SK-N-SH (cell line): Measurements from ENCODE around the gene PPP6R2. TPM values are rescaled to one million over a fixed set of nuclear protein-coding genes. Genes with fewer than 3 reads are reported as not detected.

ENCODE experiments used
- CTCF ChIA-PET: fragments of 300-600, 350-600 bp; formaldehyde crosslinking; extraction: SDS; loops from one replicate; lab custom pipeline; 2021; lab: Yijun Ruan, JAX
- POLR2A ChIA-PET: fragments of 350-600 bp; sonication (Branson Sonifier 250); formaldehyde crosslinking; extraction: SDS; loops from one replicate; lab custom pipeline; 2020; ENCODE audit warnings: antibody characterized with exemption, inconsistent platforms; lab: Yijun Ruan, JAX
- DNase-seq: peaks from one replicate; pipeline ENCODE4 v3.0.0; 2012
- H2AFZ ChIP-seq: fragments of 200-600 bp; sonication (generic); 2 replicates; pipeline ENCODE4 v1.8.1; 2016; ENCODE audit warnings: antibody characterized with exemption, mild to moderate bottlenecking, low read depth
- H3F3A ChIP-seq: fragments of 200-600 bp; sonication (generic); replicated peaks from 2 replicates; pipeline ENCODE3; 2016; ENCODE audit warnings: antibody characterized with exemption, mild to moderate bottlenecking; ENCODE audit not compliant: insufficient read depth
- H3K27ac ChIP-seq, 2 experiments: fragments of 200-500 bp in 1 of 2; fragments of 200-600 bp in 1 of 2; sonication (Bioruptor generic) in 1 of 2; sonication (generic), shearing (Covaris generic) in 1 of 2; 2 replicates each; pipeline versions ENCODE4 v1.5.1 to v1.6.1; 2014 to 2016; ENCODE audit warnings: low read depth in 2 of 2, inconsistent platforms in 1 of 2, low read length in 1 of 2, mild to moderate bottlenecking in 1 of 2, mixed read lengths in 1 of 2
- H3K27me3 ChIP-seq: fragments of 200-600 bp; sonication (generic), shearing (Covaris generic); 2 replicates; pipeline ENCODE4 v1.6.1; 2016; ENCODE audit warnings: mixed run types; ENCODE audit not compliant: insufficient read depth
- H3K36me3 ChIP-seq, 2 experiments: fragments of 200-500 bp in 1 of 2; fragments of 200-600 bp in 1 of 2; sonication (Bioruptor generic) in 1 of 2; sonication (generic) in 1 of 2; replicated peaks in 1 of 2; 2 replicates each; pipeline versions ENCODE3 to v1.5.1; 2014 to 2016; ENCODE audit warnings: low read length in 1 of 2, mild to moderate bottlenecking in 1 of 2; ENCODE audit not compliant: insufficient read depth in 2 of 2, control insufficient read depth in 1 of 2
- H3K4me1 ChIP-seq, 2 experiments: fragments of 200-500 bp in 1 of 2; fragments of 200-600 bp in 1 of 2; sonication (Bioruptor generic) in 1 of 2; sonication (generic), shearing (Covaris generic) in 1 of 2; 2 replicates each; pipeline versions ENCODE4 v1.5.1 to v1.6.1; 2014 to 2016; ENCODE audit warnings: low read depth in 1 of 2, low read length in 1 of 2, mixed run types in 1 of 2; ENCODE audit not compliant: insufficient read depth in 2 of 2, control insufficient read depth in 1 of 2
- H3K4me2 ChIP-seq: fragments of 200-600 bp; sonication (generic), shearing (Covaris generic); 2 replicates; pipeline ENCODE4 v1.6.1; 2017; ENCODE audit warnings: mixed run types
- H3K4me3 ChIP-seq, 2 experiments: fragments of 200-500 bp in 1 of 2; fragments of 200-600 bp in 1 of 2; sonication (Bioruptor generic) in 1 of 2; sonication (generic), shearing (Covaris generic) in 1 of 2; 2 replicates each; pipeline versions ENCODE4 v1.5.1 to v1.8.1; 2014 to 2016; ENCODE audit warnings: low read depth in 2 of 2, inconsistent platforms in 1 of 2, low read length in 1 of 2, mild to moderate bottlenecking in 1 of 2, mixed read lengths in 1 of 2, moderate library complexity in 1 of 2
- H3K79me2 ChIP-seq: fragments of 200-600 bp; sonication (generic); 2 replicates; pipeline ENCODE4 v1.8.1; 2017; ENCODE audit warnings: mild to moderate bottlenecking; ENCODE audit not compliant: insufficient read depth
- H3K9ac ChIP-seq: fragments of 200-600 bp; sonication (generic); 2 replicates; pipeline ENCODE4 v1.6.1; 2017; ENCODE audit warnings: mixed run types
- H3K9me2 ChIP-seq: fragments of 200-600 bp; sonication (generic); 2 replicates; pipeline ENCODE4 v1.6.1; 2017; ENCODE audit warnings: mixed run types
- H3K9me3 ChIP-seq: fragments of 200-600 bp; sonication (generic); 2 replicates; pipeline ENCODE4 v1.6.1; 2017; ENCODE audit warnings: mixed run types, mild to moderate bottlenecking, moderate library complexity
- H4K20me1 ChIP-seq: fragments of 200-600 bp; sonication (generic); 2 replicates; pipeline ENCODE4 v1.6.1; 2017; ENCODE audit warnings: mild to moderate bottlenecking, mixed run types; ENCODE audit not compliant: insufficient read depth
- CTCF ChIP-seq: fragments of 200-600 bp; sonication (generic); IDR thresholded peaks from 2 replicates; pipeline ENCODE4 v1.6.1; 2017; ENCODE audit warnings: antibody characterized with exemption, mild to moderate bottlenecking, moderate library complexity
- REST ChIP-seq: IDR thresholded peaks from 2 replicates; pipeline ENCODE4 v1.6.1; 2012; ENCODE audit warnings: mild to moderate bottlenecking, low read depth, low read length, moderate library complexity
- SMC3 ChIP-seq: IDR thresholded peaks from 2 replicates; pipeline ENCODE4 v1.6.1; 2012; ENCODE audit warnings: low read depth, low read length, improper control_type of control experiment
- USF2 ChIP-seq: fragments of 150-350 bp; IDR thresholded peaks from 2 replicates; pipeline ENCODE4 v1.6.1; 2017; ENCODE audit warnings: antibody characterized with exemption, low read length, low read depth, borderline replicate concordance
- ZBTB33 ChIP-seq: IDR thresholded peaks from 2 replicates; pipeline ENCODE4 v1.4.0; 2012; ENCODE audit warnings: low read depth, borderline replicate concordance
- WGBS: methylation state at CpG from one replicate; pipeline ENCODE4 v1.1.6; 2017; ENCODE audit warnings: low lambda C conversion rate; 5-methylcytosine and 5-hydroxymethylcytosine counted together
- polyA plus RNA-seq, 3 experiments: library from polyadenylated mRNA; depleted of rRNA; stranded (reverse); fragments of >200 nt; gene quantifications; 2 replicates each; pipeline ENCODE4 v1.2.3, GENCODE V29; 2012

Gene PPP6R2
- polyA plus RNA-seq, 1 of the 3 experiments (the other 2 are of a cell fraction), result 45.7 TPM

GRCh38 chr22:50434849-50435248, 91.7 kb downstream of the PPP6R2 start:
- Histone ChIP-seq H3K4me3 (no peak overlapping the region), H4K20me1 (no peaks in the 10 kb centered on the region), H3K27ac (no peak overlapping the region), H3K79me2 (no peaks in the 10 kb centered on the region), H3F3A (no peaks in the 10 kb centered on the region), H3K36me3 (peaks cover 4 to 70% of the 10 kb centered on the region in 2 experiments), H3K4me2 (no peak overlapping the region), H3K9me3 (no peaks in the 10 kb centered on the region), H3K27me3 (no peaks in the 10 kb centered on the region), H3K4me1 (no peaks in the 10 kb centered on the region), H3K9ac (no peak overlapping the region), H3K9me2 (no peaks in the 10 kb centered on the region), H2AFZ (no peak overlapping the region)
- WGBS, result 96% methylated on average over 15 of the region's 24 CpGs
- TF ChIP-seq SMC3, result no peak
- no peak for TF ChIP-seq ZBTB33
- TF ChIP-seq CTCF, result no peak
- no peak for TF ChIP-seq REST
- no peak for TF ChIP-seq USF2
- DNase-seq, result no peak
- ChIA-PET POLR2A (no interaction called here), CTCF (no interaction called here)
